Stomach (tissue), 4 donors: ENCODE measurements around the gene IVL.

ENCODE experiments used
- CTCF ChIP-seq, 7 experiments: fragments of 450-650 bp in 4 of 7; fragments of 200-600 bp in 3 of 7; sonication (generic) in 3 of 7; IDR thresholded peaks; one replicate each; pipeline ENCODE4 v1.5.1; 2016 to 2019; ENCODE audit warnings: antibody characterized with exemption in 7 of 7, control low read depth in 2 of 7, mild to moderate bottlenecking in 1 of 7
- EP300 ChIP-seq: sonication (generic); formaldehyde crosslinking; IDR thresholded peaks from one replicate; pipeline ENCODE4 v1.6.1; 2017; ENCODE audit warnings: antibody characterized with exemption

- TF ChIP-seq EP300 (no peak), CTCF (IDR thresholded peaks at IDR 0.05) (no peak)
Measured at GRCh38 chr1:152899883-152900282, 8.5 kb upstream of the IVL start.
